Left renal cortex interstitium (tissue), 4 donors: ENCODE data around the gene SMLR1. TPM values are rescaled to one million over a fixed set of nuclear protein-coding genes. Genes with fewer than 3 reads are reported as not detected.

Experiments used
- DNase-seq, 4 donors: peaks; one replicate each; pipeline ENCODE4 v3.0.0-alpha.2; 2013; ENCODE audit warnings: low read depth in 4 of 4, low spot score in 2 of 4, missing footprints in 1 of 4
- polyA plus RNA-seq, 4 donors: library from polyadenylated mRNA; unstranded; fragments of 120-200 nt; gene quantifications; one replicate each; pipeline ENCODE4 v1.2.1, GENCODE V29; 2013; ENCODE audit not compliant: insufficient read length in 4 of 4

Gene SMLR1
- polyA plus RNA-seq, 4 donors = 1.0 to 4.4 (median 2.0) TPM

DNA sequence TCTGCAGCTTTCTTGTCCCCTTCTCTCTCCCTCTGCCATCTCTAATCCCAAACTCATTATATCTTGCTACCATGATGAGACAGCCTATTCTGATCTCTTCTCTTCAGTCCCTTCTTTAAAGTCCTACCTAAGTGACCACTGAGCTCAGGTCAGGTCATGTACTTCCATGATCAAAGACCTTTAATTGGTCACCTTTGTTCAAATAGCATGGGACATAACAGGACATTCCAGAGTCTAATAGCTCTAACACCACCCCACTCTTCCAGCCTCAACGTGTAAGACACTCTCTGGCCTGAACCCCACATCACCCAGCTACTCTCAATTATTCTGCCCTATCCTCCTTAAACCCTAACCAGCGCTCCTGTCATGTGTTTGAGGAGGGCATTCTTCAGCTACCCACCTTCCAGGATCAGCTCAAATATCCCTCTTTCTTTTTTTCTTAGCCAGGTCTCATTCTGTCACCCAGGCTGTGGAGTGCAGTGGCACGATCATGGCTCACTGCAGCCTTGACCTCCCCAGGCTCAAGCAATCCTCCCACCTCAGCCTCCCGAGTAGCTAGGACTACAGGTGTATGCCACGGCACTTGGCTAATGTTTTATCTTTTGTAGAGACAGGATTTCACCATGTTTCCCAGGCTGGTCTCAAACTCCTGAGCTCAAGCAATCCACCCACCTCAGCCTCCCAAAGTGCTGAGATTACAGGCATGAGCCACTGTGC lies 2.1 kb upstream of the SMLR1 start:
- no peak for DNase-seq

DNA sequence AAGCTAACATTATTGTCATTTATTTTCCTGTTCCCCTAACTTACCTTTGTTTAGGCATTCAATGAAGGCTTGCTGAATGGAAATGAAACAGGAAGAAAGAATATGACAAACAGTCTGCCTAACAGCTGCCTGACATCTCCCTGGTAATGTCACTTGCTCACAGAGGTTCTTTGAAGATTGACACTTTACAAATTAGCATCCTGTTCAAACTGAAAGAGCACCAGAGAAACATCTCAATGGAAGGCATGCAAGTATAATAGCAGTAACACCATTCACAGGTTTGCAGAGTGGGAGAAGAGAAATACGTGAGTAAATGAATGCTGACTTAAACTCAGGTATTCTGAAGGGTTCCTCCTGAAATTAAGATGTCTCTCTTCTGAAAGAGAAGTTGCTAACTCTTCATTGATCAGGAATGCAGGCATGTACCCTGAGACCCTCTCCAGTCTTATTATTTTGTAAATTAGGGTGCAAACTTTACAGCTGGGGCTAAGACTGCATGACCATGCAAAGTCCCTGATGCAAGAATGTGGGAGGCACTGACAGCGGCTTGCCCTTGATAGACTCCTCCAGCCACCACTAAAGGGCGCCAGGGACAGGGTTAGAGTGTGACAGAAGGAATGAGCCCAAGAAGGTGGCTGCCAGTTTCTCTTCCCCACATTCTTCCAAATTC lies 1.3 kb upstream of the SMLR1 start:
- no peak for DNase-seq

DNA sequence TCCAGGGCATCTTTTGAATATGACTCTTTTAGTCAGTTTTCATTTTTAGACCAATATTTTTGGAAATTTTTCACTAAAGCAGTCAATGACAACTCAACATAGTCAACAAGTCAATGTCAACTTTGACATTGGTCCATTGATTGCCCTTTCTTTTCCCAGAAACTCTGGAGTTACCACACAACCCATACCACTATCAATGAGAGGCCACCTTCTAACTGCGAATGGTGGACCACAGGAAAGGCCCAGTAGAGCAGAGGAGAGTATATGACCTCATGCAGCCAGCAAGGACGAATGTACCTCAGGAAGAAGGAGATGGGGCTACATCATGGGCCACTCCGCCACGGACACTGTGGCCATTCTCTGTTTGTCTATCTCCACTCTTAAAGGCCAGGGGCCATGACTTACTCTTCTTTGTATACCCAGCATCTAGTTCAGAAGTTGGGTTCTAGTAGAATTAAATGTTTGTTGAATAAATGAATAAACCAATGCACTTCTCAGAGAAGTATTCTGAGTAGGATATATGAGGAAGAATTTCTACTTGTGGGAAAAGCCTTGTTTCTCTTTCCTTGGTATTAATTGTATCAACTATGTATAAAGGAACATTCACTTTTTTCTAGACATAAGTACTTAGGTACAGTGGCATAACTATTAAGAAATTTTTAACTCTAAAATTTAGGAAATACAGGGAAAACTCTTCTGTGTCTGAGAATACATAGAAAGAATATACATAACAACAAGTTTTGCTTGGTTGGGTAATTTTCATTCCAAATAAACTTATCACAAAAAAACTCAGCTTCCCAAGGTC lies 562 bp upstream of the SMLR1 start:
- DNase-seq = no peak

- DNase-seq = no peak
These were observed 2.2 kb downstream of the SMLR1 start for GRCh38 chr6:130829333-130829910.

DNA sequence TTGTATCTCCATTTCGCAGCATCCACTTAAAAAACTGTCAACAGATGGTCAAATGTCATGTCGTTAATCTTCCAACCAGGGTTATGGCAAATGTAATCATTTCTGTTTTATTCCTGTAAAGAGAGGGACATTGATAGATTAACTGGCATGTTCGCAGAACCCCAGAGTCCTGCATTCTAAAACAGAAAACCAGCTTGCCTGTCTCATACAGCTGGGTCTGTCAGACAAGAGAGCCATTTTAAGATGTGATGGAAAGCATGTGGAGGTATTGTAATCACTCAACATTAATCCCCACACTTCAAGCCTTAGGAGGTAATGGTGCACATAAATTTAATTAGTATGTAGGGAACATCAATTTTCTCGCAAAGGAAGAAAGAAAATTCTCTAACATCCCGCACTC lies 4.4 kb downstream of the SMLR1 start:
- no peak for DNase-seq

DNA sequence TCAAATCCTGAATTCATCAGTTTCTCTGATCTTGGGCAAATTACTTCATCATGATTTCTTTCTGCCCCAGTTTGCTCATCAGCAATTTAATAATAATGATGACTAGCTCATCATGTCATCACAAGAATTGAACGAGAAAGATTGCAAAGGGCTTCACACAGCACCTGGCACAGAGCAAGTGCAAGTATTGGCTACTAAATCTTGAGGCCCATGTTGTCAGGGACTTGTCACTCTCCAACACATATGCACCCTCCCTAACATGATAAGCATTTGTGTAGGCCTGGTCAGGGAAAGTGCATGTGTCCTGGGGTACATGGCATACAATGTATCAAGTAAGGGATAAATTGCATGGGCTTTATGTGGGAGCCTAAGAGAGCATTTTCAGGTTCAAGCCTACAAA lies 6.4 kb downstream of the SMLR1 start:
- DNase-seq = no peak

- no peak for DNase-seq
These were observed 7.5 kb downstream of the SMLR1 start for GRCh38 chr6:130834482-130835251.

DNA sequence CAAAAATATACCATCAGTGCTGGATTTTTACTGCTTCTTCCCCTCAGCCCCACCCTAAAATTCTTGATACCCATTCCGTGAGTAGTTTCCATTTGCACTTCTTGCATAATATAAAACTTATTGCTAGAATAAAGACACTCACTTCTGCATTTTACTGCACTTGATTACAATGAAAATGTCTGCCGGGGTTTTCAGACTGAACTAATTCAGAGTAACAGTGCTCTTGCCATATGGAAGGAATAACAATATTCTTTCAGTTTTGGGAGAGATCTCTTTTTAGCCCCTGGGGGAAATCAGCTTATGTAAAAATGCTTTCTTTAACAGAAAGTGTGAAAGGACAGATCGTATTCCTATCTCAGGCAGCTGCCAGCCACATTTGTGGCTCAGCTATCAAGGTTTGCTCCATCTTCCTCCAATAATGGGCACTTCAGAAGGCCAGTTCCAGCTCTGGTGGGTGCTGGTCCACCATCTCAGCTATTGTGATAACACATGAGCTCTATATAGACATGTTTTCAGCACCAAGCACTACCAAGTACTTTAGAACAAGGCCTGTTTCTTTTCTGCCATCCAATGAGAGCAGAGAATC lies 8.9 kb downstream of the SMLR1 start:
- DNase-seq = no peak

GRCh38 chr6:130837067-130837466 lies 9.9 kb downstream of the SMLR1 start:
- no peak for DNase-seq

- no peak for DNase-seq
These were observed 11.1 kb downstream of the SMLR1 start for GRCh38 chr6:130838250-130838860.

- DNase-seq = no peak
These were observed 11.7 kb downstream of the SMLR1 start for GRCh38 chr6:130838951-130839350.

GRCh38 chr6:130839379-130839778 lies 12.2 kb downstream of the SMLR1 start:
- no peak for DNase-seq

- DNase-seq = no peak
These were observed 12.8 kb downstream of the SMLR1 start for GRCh38 chr6:130840050-130840449.

GRCh38 chr6:130841128-130841728 lies 14.0 kb downstream of the SMLR1 start:
- DNase-seq = no peak

GRCh38 chr6:130843575-130844320 lies 16.5 kb downstream of the SMLR1 start:
- DNase-seq = no peak

DNA sequence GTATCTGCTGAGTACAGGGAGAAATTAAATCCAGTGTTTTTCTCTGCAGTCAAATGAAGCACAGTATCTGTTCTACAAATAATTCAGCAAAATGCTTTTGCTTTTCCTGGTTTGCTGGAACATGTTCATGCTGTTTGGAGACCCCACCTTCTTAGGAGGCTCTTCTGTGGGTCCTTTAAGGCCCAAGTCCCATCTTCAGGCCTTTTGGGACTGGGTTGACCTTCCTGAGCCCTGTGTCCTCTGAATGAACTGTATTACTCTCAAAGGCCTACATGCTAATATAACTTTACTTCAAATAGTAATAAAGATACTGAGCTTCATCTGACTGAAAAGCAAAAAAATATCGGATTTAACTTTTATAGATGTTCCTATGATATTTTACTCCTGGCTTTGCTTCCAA lies 19.3 kb downstream of the SMLR1 start:
- no peak for DNase-seq

- DNase-seq = no peak
These were observed 20.1 kb downstream of the SMLR1 start for GRCh38 chr6:130847001-130847910.

DNA sequence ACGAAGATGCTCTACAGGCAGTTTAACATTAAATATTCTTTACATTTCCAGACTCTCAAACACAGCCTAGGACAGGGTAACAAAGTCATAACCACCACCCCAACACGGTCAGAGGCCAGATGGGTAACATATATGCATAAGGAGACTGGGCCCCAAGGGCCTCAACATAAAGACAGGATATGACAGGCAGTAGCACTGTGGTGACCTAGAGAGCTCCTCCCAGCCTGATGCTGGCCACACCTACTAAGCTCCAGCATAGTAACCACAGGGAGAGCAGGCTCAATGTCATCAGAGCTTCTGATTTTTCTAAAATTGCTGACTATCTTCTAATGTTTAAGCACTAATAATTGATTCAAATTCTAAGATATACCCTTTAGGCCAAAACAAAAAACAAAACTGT lies 21.7 kb downstream of the SMLR1 start:
- no peak for DNase-seq
